NCI-H526 (cell line): ENCODE data around the gene DBX1.
"Not testable (repeated sequence)": the region's sequence is repeated elsewhere in the genome, so short reads cannot be mapped to it uniquely, and the experiment has no call there.

ENCODE experiments used
- DNase-seq, 2 experiments: peaks; one replicate each; lab custom pipeline; 2025; lab: John Stamatoyannopoulos, UW

DBX1 gene, protein sequence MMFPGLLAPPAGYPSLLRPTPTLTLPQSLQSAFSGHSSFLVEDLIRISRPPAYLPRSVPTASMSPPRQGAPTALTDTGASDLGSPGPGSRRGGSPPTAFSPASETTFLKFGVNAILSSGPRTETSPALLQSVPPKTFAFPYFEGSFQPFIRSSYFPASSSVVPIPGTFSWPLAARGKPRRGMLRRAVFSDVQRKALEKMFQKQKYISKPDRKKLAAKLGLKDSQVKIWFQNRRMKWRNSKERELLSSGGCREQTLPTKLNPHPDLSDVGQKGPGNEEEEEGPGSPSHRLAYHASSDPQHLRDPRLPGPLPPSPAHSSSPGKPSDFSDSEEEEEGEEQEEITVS

DNA sequence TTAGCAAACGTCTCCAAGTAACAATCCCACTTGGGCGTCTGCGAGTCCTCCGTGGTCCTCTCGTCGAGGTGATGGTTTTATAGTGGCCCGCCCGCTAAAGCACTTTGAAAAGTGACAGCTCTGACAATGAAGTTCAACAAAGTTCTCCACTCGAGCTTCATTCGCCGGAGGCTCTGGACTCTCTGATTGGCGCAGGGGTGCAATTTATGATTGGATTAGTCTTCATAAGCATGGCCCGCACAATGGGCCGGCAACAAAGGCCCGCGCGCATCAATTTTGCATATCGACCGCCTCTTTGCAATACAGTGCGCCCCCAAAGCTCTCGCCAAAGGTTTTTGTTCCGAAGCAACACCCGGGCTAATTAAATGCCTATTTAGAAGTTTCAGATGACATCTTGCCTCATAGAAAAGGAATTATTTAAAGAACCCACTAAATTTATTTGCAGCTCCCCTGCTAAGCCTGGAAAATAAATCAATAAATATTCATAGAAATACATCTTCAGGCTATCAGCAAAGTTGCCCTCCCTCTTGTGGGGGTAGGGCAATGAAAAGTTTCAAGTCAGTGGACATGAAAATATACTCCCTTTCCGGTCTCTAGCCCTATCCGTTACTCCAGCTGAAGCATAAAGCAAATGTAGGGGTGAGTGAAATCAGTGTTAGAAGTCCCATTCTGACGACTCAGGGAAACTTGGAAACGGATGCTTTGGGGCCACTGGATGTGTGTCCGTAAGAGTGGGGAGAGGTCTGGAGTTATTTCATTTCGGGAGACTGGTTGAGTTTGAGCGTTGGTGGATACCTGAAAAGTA, at the start of gene DBX1:
TSS of gene DBX1 (minus strand) at position 51 of the 805 bp plus-strand sequence. CDS start 151 bp downstream, outside the sequence.
- DNase-seq: peak in 1 of 2 experiments; percentile 45

DNA sequence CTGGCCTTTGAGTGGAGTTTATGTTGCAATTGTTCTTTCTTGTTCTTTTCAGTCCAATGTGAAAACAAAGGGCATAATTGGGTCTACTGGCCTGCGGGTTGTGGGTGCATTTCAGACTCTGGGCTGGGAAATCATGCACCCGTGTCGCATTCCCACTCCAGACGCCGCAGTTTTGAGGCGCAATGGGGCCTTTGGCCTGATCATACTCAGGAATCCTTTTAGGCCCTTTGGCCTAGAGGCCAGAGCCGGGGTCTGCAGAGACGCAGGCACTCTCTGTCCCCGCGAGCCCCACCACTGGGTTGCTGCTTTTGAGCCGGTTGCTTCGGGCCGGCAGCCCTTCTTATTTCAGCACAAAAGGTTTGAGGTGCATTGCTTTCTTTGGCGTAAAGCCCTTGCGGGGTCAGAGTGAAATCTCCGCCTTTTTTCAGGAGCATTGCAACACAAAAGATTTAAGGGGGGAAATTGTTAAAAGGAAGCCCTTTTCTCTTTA, 48.4 kb upstream of the DBX1 start:
- no peak for DNase-seq

DNA sequence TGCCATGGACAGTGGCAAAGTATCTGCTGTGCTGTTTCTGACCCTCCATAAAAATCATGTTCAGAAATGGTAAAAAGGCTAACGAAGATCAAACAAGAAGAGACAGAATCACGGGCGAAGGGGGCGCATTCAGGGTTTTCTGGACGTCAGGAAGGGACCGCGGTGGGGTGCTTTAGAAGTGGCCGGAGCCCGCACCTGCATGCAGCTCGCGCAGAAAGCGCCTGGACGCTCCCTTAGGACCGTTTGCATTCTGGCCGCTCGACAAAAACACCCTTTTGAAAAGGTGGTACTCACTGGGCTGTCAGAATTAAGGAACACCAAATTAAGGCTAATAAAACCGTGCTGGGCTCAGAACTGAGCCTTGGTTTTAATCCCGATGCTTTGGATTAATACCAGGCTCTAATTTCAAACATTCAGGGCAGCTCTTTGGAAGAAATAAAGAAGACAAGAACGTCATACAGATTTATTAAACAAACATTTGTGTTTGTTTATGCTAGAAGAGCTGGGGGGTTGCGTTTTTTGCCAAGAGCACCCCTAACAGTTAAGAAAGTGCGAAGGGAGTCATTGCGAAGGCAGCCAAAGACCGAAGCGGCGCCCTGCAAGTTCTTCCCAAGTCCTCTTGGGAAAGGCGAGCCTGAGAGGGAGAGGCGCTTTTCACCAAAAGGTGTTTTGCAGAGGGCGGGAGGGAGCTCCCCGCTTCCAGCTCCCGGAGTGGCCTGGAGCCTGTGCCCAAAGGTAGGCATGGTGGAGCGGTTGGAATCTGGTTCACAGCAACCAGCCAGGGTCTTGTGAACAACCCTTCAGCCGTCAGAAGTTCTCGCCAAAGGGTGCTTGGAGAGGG, 47.7 kb upstream of the DBX1 start:
- DNase-seq: no peak

DNA sequence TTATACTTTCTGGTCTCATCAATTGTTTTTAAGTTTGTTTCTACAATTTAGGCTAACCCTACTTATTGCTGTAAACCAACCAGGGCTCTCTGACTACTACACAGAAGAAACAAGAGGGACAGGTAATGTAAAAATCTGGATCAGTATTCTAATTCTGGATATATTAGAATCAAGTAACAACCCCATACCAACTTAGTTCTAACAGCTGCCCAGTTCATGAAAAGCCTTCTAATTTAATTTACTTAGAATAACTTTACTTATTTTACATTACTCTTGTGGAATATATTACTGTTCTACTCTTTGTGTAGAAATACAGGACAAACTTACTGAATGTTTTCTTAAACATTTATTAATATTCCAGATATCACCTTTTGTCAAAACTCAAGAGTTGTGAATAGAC, 45.5 kb upstream of the DBX1 start:
- DNase-seq: no peak

DNA sequence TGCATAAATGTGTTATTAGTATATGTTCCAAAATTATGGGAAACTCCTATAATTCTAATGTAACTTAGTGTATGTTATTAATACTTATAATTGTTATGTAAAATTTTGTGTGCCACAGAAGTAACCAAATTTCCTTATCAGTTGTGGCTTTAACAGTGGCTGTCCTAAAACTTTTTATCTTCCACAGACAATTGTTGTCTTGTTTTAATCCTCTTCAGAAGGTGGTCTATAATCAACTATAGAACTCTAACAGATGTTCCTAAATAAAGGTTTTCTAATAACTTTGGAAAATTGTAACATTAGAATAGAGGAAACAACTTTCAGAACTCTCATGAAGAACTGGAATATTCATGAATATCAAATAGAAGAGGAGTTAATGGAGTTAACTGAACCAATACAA, 44.4 kb upstream of the DBX1 start:
- no peak for DNase-seq

DNA sequence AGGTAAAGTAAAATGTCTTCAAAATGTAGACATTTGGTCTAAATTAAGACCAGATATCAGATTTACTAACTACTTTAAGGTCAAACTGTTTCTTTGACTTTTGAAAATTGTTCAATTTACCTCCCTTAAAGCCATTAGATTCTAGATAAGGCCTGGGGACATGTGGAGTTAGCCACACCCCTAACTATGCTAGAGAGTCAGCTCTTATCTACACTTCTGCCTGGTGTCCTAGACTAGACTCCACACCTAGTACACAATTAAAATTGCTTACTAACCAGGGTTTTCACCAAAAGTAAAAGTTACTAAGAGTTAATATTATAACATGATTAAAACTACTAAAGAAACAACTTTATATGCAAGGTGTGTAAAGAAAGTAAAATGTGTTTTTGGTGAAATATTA, 43.6 kb upstream of the DBX1 start:
- no peak for DNase-seq

DNA sequence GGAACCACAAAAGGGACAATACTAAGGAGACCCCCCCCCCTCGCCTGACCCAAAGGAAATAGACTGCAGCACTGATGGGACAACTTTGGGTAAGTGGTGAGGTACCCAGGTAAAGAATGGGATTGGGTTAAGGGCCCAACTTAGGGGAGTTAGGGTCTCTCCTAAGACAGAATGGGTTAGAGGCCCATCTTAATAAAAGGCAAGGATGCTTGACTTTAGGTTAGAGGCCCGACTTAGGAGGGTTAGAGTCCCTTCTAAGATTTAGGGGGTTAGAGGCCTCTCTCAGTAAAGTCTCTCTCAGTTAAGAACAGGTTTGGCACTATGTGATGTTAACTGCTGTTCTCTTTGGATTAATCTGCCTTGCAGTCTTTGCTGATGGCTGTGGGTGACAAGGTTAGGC, 41.0 kb upstream of the DBX1 start:
- DNase-seq: no peak

DNA sequence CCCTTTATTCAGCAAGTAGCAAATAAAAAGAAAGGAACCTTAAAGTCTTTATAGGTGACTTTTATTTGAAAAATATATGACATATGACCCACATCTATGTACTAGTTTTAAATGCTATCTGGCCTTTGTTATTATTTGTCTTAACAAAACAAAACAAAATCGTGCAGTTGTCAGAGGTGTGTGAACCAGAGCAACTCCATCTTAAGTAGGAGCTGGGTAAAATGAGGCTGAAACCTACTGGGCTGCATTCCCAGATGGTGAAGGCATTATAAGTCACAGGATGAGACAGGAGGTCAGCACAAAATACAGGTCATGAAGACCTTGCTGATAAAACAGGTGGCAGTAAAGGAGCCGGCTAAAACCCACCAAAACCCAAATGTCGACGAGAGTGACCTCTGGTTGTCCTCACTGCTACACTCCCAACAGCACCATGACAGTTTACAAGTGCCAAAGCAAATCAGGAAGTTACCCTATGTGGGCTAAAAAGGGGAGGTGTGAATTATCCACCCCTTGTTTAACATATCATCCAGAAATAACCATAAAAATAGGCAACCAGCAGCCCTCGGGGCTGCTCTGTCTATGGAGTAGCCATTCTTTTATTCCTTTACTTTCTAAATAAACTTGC, 40.2 kb upstream of the DBX1 start:
- not testable (repeated sequence) for DNase-seq

DNA sequence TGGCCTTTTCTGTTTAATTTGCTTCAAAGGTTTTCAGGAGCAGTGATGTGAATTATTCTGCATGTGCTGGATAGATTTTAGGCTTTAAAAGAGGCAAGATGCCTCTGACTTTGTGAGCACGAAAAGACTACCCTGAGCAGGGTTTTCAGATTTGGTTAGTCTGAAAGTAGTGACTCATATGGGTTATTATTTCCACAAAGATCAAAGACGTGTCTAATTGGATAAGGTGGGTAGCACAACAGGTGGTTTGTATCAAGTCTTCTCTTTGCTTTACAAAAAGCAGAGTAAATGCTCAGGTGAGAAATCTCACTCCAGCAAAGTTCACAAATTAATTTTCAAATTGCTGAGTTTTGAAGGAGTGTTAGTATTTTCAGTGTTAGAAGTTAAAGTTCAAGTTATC, 37.6 kb upstream of the DBX1 start:
- no peak for DNase-seq

DNA sequence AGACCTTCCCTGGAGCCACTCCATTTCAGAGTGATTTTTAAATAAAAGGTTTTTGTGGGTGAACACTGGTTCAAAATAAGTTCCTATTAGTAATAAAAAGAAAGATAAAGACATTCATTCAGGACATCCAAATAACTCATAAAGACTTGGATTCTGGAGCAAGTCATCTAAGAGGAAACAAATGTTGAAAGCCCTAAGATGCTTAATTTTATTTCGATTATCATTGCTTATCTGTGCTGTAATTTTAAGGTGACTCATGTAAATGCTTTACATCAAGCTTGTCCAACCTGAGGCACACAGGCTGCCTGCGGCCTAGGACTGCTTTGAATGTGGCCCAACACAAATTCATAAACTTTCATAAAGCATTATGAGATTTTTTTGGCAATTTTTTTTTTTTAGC, 34.2 kb upstream of the DBX1 start:
- no peak for DNase-seq

DNA sequence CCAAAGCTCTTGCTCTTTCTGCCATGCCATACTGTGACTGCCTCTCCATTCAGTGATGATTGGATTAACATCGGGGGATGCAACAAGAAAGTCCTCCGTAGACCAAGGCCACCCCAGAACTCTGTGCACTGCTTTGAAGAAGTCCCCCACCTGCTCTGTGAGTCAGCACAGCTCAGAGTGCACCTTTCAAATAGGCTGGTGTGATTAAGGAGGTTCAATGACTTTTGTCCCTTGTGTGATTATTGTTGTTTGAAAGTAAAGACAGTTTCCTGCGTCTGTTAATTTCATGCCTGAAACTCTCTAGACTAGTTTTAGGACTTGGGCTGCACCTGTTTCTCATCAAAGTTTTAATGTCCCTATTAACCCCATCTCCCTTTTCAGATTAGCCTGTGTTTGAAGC, 33.0 kb upstream of the DBX1 start:
- no peak for DNase-seq

DNA sequence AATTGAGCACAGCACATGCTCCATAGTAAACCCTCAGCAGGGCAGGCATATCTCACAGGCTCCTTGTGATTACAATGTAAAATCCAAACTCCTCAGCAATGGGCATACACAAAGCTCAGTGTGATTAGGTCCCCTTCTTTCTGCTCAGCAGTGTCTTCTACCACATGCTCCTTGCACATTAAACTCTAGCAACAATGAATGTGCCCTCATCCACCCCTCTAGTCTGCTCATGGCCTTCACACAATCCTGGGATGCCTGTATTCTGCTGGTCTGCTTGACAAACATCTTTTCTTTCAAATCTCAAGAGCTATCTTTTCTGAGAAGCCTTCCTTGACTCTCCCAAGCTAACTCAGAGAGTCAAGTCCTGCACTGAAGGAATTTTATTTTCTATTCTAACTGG, 32.4 kb upstream of the DBX1 start:
- no peak for DNase-seq

DNA sequence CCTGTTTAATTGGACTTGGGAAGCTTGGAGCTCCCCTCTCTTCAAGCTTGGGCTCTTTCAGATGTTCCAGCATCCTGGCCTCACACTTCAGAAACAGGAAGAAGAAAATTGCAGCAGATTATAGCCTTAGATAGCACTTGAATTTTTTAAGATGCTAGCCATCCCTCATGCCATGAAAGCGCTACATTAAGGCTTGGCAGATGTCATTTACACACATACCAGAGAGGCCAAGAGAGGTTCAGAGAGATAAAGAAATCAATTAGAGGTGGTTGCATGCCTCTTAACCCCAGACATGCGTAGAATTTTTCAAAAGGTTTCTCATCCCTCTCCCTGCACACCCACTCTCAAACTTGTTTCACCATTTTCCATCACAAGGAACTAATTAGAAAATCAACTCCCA, 31.9 kb upstream of the DBX1 start:
- no peak for DNase-seq

DNA sequence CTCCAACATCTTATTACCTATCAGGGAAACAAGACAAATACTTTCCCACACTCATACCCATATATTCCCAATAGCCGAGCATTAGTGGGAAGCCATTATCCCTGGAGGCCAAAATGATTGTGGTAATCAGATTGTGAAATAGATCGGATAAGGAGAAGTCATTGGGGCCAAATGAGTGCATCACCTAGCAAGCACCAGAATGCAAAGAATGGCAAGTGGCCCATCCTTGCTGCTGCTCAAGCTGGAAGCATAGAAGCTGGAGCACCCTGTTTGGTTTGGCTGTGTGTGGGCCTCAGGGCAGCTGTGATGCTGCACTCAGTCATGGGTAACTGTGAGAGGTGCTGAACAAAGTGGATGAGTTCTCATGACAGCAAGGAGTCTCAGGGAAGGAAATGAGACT, 18.7 kb upstream of the DBX1 start:
- no peak for DNase-seq

DNA sequence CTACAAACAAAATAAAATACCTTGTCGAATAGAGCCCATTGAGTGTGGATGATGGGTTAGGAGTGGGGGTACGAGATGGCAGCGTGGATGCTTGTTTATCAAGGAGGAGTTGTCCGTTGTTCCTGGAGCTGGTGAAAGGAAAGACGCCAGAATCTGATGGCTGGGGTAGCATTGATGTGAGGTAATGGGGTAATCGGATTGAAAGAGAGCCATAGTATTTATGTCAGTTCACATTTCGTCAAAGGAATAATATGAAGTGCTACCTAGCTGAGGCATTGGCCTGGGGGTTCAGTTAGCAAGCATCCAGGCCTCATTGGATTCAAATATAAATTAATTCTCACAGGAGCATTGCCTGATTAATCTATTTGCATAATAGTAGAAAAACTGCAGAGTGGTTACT, 16.9 kb upstream of the DBX1 start:
- DNase-seq: no peak

DNA sequence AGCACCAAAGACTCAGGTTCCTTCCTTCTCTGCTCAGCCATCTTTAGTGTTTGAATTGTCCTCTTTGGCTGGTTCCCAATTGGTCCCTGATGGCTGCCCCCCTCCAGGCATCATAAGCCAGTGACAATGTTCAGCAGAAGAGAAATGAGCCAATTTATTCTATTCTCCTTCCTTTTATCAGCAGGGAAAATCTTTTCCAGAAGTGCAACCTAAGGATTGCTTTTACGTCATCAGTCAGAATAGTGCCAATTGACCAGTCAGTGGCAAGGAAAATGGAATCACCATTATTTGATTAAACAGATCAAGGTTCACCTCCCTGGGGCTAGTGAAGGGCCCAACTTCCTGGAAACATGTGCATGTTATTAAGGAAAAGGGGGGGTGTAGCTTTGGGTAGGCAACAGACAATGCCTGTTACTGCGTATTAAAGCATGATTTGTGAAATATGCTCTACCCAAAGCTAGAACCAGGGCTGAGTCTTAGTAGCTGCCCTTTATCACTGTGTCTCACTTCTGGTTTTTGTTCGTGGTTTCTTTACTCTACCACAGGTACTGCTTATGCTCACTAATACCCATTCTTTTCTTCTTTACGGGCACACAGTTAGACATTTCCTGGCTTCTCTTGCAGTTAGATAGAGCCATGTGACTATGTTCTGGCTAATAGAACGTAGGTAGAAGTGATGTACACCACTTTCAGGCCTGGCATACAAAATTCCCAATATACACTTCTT, 12.6 kb upstream of the DBX1 start:
- no peak for DNase-seq

DNA sequence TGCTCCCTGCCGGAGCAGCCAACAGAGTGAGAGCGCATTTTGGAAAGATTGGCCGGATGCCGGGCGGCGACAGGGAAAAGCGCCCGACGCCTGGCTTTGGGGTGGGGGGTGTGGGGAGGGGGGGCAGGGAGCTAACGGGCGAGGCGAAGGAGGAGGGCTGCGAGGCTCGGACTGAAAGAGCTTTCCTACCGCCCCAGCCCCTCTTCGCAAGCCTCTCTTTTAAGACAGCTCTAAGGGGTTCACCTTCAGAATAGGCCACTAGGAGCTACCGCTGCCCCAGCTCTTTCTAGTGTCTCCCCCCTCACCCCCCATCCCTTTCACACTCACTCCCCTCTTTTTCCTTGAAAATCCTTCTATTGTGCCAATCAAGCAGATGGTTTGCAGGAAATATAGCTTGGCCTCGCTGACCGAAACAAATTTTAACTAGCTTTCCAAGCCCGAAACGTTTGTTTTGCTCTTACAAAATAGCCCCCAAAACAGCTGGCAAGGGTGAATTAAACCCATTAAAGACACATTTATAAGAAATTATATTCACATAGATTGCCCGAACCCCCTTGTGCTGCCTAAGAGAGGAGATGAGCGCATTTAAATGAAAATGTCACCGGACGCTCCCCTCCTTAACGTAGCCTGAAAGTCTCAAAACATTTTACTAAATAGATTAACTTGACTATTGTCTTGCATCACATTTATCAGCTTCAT, 3.7 kb upstream of the DBX1 start:
- DNase-seq: no peak

DNA sequence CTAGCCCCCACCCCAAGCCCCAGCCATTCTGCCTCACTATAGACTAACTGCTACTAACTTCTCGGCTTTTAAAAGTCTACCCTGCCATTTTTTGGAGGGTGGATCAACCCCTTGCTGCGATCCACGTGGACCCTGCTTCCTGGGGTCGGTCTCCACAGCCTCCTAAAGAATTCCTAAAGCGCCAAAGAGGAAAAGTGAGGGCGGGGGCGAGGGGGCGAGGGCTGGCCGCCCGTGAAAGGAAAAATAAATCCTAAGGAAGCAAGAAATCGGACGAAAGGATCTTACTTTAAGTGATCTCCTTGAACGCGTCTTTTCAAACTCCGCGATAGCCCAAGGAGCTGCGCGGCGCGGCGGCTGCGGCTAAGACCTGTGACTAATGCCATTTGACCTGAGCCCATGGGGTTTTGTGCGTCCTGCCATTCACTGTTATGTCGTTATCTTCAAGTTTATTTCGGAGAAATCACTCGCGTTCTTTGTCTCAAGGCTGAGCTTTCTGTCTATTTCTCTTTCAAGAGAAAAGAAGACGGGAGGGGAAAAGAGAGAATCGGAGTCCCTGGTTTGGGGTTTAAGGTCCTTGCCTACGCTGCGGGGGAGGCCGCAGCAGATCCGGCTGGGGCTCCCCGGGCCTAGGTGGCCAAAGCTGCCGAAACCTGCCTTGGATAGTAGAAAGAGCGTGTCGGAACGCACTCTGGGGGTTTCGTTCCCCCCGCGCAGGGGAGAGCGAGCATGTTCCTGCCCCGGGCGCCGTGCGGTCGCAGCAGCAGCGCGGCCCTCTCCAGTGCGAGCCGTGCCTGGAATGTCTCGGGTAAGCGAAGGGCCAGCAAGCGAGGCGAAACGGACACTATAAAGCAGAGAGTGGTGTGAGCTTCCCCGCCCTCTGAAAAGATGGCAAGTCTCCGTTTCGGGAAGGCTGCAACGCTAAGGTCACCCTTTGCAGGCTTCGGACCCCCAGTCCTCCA, 2.8 kb upstream of the DBX1 start:
- peak in 1 of 2 experiments; percentile 65 for DNase-seq
